Adipose tissue (tissue), 3 donors: ENCODE data around the gene ENTREP1. TPM values are rescaled to one million over a fixed set of nuclear protein-coding genes. Genes with fewer than 3 reads are reported as not detected.
"Not testable (repeated sequence)": the region's sequence is repeated elsewhere in the genome, so short reads cannot be mapped to it uniquely, and the experiment has no call there.

Experiments
- H3K27ac ChIP-seq: one replicate; pipeline ENCODE4 v1.5.1; 2013; ENCODE audit warnings: low read depth, low read length
- WGBS, 3 donors: extraction: QIAGEN DNeasy Blood & Tissue Kit; methylation state at CpG; one replicate each; pipeline ENCODE4 v1.1.7; 2013; 5-methylcytosine and 5-hydroxymethylcytosine counted together
- polyA plus RNA-seq, 3 donors: library from polyadenylated mRNA; stranded (reverse); fragments of 200-250 nt; gene quantifications; one replicate each; pipeline ENCODE4 v1.2.3, GENCODE V29; 2013
- donor health status: healthy with polysubstance abuse.
- donor health status: Bipolar disorder and iron deficiency.
- donor health status: healthy.

ENTREP1 gene
- polyA plus RNA-seq, 3 donors, result 3.2 to 4.3 (median 4.1) TPM

DNA sequence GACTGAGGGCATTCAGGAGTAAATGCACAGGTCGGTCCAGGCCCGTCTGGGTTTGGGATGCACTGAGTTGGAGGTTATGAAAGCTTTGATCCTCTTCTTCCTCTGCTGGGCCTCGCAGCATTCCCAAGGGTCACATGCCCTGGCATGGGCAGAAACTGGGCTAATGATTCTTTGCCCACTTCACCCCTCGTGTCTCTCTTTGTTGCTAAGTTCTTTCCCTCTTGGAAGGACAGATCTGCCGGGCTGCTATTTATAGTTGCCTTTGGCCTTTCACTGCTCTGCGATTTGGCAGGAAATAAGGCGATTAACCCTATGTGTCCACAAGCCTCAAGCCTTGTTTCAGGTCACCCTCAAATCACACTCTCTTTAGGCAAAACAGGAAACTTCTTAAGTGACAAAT, 66.9 kb downstream of the ENTREP1 start:
- 38 to 47% (median 47%) methylated on average over 7 of the region's 7 CpGs for WGBS, 3 donors
- no peak overlapping the region for H3K27ac ChIP-seq

DNA sequence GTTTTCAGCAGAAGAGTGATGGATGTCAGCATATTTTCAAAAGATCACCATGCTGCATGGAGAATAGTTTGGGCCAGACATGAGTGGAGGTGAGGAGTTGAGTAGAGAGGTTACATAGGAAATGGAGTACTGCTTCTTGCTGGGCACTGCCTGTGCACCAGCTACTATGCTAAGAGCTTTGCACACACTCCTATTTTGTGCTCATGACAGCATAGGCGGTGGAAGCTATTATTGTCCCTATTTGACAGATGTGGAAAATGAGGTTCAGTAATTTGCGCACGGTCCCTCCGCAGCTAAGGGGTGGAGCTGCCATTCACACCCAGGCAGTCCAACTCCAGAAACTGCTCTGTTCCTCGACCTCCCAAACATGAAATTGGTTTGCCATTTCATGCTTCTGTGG, 67.8 kb downstream of the ENTREP1 start:
- H3K27ac ChIP-seq, result no peak overlapping the region
- 87 to 94% (median 92%) methylated on average over 5 of the region's 5 CpGs for WGBS, 3 donors

DNA sequence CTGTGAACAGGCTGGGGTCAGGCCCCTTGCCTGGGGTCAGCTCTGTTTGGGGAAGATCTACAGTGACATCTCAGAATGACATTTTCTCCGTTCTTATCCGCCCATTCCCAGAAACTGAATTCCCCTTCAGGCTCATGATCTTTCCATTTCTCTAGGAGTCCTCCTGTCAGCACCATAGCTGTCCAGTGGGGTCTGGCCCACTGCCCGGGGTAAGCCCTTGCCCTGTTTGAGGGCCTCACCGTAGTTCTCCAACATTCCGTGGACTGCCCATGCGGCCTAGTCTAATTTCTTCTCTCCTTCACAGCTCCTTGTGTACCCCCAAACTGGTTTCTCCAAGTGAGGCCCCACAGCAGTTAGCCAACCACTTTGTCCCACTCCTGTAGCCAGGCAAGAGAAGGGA, 68.4 kb downstream of the ENTREP1 start:
- H3K27ac ChIP-seq, result no peak overlapping the region
- 93 to 97% (median 95%) methylated on average over 6 of the region's 6 CpGs for WGBS, 3 donors

DNA sequence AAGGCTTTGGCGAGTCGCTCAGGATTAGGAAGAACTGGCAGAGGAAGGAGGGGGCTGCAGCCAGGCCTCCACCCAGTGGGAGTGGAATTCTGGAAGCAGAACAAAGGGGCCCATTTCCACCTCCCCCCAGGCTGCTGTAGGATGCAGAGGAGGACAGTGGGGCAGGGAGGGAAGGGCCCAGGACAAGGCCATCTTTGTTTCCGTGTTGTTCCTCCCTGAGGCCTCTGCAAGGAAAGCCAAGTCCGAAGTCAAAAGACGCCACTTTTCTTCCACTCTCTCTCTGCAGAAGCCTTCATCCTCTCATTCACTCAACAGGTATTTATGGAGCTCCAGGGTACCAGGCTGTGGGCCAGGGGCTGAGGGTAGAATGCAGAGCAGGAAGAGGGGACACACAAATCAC, 70.7 kb downstream of the ENTREP1 start:
- no peak overlapping the region for H3K27ac ChIP-seq
- WGBS, 3 donors, result 90 to 94% (median 93%) methylated on average over 5 of the region's 5 CpGs

DNA sequence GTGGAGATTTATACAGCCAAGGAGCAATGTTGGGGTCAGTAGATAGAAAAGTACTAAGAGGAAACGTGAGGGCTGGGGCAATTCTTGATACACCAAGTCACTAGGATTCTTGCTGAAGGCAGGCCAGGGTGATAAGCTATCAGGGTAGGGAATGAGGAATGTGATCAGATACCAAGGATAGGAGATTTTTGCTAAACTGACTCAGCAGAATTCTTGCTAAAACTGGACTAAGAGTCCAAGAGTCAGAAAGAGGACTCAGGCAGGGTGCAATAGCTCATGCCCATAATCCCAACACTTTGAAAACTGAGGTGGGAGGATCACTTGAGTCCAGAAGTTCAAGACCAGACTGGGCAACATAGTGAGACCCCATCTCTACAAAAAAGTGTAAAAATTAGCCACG, 71.7 kb downstream of the ENTREP1 start:
- WGBS, 3 donors, result 69 to 91% (median 84%) methylated on average over 2 of the region's 2 CpGs
- H3K27ac ChIP-seq, result no peak overlapping the region

DNA sequence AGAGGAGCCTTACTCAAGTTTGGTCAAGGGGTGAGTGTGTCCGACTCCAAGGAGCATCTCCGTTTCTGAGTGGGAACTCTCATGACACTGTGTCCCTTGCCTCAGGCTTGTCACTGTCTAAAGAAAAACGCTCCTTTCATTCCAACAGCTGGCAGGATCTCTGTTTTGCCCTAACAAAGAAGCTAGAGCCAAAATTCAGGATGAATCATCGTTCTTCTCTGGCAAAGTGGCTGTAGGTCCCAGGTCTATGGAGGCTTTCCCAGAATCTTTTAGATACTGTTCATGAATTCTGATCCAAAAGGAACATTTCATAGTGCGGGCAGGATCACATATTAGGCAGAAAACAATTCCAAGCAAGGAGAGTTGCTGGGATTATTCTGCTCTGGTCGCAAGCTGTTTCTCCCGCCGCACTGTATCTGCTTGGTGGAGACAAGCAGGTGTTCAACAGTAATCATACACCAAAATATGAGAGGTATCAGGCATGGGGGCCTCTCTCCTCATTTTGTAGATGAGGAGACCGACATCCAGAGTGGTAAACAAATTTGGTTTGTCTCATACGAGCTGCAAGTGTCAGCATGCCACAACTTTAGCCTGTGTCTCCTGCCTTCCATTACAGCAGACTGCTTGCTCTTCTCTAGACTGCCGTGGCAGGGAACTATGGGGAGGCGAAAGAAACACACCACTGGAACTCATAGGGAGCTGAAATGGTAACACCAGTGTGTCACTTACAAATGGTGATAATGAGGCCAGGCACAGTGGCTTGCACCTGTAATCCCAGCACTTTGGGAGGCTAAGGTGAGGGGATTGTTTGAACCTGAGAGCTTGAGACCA, 72.6 kb downstream of the ENTREP1 start:
- WGBS, 3 donors, result 62 to 73% (median 62%) methylated on average over 12 of the region's 12 CpGs
- no peak overlapping the region for H3K27ac ChIP-seq

DNA sequence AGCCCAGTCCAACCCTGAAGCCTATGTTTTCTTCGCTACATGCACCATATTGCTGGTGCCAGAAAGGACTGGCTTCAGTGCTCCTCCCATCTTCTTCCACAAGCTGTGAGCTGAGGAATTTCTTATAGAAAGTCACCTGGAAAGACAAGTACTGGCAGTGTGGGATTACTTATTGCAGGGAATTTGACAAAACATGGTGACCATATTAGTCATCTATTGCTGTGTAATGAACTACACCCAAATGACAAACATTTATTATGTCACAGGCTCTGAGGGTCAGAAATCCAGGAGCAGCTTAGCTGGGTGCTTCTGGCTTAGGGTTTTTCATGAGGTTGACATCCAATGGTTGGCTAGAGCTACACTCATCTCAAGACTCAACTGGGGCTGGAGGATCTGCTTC, 75.5 kb downstream of the ENTREP1 start:
- WGBS, 3 donors, result 83 to 96% (median 89%) methylated on average over 1 of the region's 1 CpG
- no peak overlapping the region for H3K27ac ChIP-seq

DNA sequence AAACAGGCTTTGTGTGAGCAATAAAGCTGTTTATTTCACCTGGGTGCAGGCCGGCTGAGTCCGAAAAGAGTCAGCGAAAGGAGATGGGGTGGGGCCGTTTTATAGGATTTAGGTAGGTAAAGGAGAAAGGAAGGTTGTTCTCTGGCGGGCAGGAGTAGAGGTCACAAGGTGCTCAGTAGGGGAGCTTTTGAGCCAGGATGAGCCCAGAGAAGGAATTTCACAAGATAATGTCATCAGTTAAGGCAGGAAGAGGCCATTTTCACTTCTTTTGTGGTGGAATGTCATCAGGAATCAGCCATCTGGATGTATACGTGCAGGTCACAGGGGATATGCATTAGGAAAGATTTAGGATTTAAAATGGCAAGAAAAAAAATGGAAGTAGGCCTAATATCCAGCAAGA, 84.9 kb downstream of the ENTREP1 start:
- not testable (repeated sequence) for H3K27ac ChIP-seq
- WGBS, 3 donors, result 83 to 87% (median 86%) methylated on average over 6 of the region's 6 CpGs

DNA sequence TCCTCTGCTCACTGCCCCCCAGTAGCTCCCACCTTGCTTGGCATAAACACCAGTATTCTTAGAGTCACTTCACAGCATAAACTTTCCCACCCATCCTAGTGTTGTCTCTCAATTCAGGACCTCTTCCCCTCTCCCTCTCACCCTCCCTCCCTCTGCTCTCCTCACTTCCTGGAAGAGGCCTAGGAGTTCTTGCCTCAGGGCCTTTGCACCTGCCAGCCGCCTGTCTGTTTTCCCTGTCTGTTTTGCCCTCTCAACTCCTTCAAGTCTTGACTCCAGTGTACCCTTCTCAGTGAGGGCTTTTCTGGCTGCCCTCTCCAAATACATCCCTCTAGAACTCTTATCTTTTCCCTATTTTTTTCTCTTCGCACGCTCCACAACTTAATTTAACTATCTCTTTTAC, 86.2 kb downstream of the ENTREP1 start:
- WGBS, 3 donors, result 96 to 97% (median 96%) methylated on average over 3 of the region's 3 CpGs
- no peak overlapping the region for H3K27ac ChIP-seq

DNA sequence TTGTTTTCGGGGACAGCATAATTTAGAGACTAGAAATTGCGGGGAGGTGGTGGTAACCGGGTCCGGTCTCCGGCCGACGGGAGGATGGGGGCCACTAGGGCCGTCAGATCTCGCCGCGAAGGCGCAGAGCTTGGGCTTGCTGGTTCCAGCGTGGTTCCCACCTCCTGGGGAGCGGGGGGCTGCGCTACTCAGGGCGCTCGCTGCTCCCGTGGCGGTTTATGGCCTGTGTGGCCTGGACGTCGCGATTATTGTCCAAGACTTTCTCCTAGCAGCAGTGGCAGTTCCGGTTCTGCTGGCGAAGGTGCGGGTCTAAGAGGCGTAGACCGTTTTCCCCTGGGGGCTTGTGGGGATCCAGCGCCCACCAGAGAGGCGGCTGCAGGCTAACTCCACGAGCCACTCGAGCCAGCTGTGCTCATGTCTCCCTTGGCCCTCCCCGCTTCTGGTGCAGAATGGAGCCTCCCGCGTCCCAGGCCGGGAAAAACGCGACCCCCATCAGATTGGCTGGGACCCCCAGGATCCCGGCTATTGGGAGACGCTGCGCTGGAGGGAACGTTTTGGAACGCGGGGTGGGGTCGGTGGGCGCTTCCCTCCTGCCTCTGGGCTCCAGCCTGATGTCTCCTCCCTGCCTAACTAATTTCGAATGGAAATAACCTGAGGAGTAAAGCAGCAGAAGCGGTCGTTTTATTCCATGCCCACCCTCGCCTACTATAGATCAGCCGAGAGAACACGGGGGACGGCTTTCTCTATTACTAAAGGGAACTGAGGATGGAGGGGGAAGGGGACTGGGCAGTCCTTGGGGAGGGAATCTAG, 87.1 kb downstream of the ENTREP1 start:
- 59 to 68% (median 61%) methylated on average over 52 of the region's 52 CpGs for WGBS, 3 donors
- H3K27ac ChIP-seq, result no peak overlapping the region

DNA sequence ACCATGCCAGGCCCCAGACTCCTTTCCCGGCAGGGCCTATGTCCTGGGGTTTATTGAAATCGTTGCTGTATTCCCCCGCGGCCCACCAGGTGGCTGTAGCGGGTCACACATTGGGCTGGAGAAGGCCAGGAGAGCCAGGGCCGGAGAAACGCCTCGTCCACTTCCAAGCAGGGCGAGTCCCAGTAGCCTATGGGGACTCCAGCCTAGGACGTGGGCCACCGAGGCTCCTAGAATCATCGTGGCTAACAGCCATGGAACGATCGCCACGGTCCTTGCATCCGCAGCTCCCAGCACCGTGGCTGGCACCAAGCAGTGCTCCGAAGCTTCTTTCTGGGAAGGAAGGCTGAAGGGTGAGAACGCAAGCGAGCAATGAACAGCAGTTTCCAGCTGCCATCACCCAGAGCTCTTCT, 87.7 kb downstream of the ENTREP1 start:
- no peak overlapping the region for H3K27ac ChIP-seq
- WGBS, 3 donors, result 28 to 35% (median 34%) methylated on average over 19 to 20 of the region's 20 CpGs

DNA sequence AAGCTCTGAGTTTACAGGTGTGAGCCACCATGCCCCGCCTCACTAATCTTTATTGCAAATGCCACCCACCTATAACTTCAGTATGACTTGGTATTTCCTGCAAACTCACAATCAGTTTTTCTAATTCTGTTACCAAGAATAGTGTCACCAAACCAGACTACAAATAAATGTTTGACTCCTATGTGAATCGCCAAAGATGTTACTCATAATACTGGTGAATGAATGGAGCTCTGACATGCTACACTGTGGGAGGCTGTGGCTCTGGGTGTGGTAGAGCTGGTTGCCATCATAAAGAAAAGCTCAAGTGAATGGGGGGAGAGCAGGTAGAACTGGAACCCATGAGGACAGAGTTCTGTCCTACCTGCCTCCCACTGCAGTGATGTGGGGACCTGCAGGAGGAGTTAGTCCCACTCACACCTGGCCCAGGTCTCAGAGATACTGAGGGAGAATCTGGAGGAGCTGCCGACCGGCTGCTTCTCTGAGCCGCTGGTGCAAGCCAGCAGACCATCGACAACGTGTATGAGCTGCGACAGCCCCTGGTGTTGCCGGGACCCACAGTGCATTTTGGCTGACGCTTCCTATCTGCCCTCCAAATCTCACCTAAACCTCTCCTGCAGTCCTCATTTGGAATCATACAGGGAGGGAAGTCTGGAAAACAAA, 95.7 kb downstream of the ENTREP1 start:
- 73 to 91% (median 86%) methylated on average over 10 of the region's 10 CpGs for WGBS, 3 donors
- no peak overlapping the region for H3K27ac ChIP-seq

DNA sequence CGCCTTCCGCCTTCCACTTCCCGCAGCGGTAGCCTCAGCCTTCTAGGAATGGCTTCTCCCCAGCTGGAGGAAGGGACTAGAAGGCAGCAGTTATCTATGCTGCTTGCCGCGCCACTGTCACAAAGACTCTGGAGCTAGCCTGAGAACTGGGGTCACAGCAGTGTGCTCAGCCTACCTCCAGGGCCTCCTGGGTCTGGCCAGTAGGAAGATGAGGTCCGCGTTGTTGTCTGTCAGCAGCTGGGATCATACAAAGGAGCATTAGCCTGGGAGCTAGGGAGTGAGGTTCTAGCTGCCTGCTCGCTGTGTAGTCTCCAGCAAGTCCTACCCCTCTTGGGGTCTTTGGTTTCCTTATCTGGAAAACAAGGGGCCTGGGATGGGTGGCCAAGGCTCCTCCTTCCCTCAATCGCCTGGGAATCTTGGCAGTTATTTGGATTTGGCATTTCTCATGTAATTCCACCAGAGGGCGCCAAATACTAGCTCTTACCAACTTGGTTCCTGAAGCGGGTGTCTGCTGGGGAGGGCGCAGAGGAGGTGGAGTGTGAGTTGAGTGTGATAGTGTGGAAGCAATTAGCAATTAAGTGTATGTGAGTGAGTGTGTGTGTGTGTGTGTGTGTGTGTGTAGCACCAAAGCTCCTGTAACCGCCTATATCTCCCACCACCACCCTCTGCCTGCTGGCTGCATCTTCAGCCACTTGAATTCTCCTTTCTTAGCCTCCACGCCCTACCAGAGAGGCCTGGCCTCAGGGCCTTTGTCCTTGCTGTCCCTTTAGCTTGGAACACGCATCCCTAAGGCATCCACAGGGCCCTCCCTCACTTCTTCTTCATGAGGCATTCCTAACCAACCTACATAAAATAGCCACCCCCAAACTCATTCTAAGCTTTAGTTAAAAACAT, 97.1 kb downstream of the ENTREP1 start:
- WGBS, 3 donors, result 53 to 58% (median 57%) methylated on average over 16 of the region's 16 CpGs
- no peak overlapping the region for H3K27ac ChIP-seq

DNA sequence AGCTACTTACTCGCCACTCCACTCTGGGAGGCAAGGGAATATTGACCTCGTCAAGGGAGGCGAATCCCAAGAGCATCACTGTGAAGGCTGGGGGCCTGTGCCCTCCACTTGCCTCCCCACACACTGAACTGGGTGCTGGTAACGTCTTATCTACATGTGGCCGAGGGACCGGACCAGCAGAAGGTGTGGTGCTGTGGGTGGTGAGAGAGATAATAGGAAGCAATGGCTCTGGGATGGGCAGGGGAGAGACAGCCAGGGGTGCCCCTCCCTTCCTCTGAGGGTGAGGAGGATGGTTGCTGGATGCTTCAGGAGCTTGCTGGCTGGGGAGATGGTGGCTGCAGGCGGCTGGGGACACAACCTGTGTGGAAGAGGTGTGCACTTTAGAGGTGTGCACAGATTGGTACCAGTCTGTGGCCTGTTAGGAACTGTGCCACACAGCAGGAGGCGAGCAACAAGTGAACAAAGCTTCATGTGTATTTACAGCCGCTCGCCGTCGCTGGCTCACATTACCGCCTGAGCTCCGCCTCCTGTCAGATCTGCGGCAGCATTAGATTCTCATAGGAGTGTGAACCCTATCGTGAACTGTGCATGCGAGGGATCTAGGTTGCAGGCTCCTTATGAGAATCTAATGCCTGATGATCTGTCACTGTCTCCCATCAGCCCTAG, 100.3 kb downstream of the ENTREP1 start:
- 87 to 88% (median 88%) methylated on average over 17 of the region's 17 CpGs for WGBS, 3 donors
- H3K27ac ChIP-seq, result no peak overlapping the region

DNA sequence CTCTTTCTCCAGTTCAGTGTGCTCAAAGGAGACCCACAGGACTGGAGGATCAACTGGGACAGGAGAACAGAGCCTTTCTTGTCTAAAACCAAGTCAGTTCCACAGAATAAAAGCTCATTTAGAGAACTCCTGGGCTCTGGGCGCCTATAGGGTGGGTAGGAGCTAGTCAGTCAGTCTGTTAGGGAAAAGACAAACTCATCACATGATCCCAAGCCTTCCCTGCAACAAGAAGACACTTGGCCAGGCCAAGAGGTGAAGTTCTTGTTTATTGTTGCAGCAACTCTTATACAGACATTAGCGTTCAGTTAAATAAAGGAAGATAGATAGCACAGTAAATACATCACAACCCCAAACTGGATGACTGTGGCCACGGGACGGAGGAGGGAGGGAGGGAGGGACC, 102.3 kb downstream of the ENTREP1 start:
- no peak overlapping the region for H3K27ac ChIP-seq
- 80 to 83% (median 80%) methylated on average over 4 of the region's 4 CpGs for WGBS, 3 donors

DNA sequence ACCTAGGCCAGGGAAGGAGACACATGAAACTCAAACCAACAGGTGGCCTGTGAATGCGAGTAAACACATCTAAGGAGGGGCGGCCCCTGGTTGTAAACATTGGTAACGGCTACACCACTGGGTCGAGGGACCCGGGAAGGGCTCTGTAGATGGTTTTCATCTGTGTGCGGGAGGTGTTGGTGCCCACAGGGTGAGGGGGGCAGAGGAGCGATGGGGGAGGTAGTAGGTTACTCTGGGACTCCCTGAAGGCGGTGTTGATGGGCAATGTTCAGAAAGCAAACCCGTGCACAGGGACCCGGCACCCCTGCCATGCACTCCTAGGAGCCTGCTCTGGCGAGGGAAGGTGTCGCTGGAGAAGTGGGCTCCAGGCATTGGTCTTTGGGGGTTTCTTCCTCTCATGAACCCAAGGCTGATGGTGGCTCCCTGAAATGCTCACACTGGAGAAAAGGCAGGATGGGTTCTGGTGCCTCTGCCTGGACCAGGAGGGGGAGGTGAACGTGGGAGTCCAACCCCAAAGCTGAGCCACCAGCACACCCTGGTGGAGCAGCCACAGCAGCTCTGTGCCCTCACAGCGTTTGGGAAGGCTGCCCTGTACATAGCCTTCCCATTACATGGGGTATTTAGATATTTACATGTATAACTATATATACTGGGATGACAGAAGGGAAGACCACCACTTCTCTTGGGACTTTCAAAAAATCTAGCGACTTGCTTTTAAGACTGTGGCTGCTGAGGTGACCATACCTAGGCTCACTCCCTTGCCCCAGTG, 103.2 kb downstream of the ENTREP1 start:
- H3K27ac ChIP-seq, result no peak overlapping the region
- WGBS, 3 donors, result 84 to 94% (median 92%) methylated on average over 15 of the region's 15 CpGs

DNA sequence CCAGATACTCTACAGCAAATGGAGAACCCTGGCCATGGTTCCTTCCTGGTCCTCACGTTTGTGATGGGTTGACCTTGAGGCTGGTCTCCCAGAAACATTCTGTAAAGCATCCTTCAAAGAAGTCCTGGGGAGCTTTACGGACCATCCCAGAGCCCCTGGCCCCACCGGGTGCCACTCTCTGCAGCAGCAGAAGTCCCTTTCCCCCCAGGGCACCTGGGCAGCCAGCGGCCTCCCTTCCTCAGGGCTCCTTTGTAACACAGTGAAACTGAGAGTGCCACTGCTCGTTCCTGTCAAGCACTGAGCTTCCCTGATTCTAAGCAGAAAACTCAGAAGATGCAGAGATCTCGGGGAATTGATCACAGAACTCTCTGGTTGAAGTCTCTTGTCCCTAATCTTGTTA, 104.3 kb downstream of the ENTREP1 start:
- WGBS, 3 donors, result 72 to 85% (median 79%) methylated on average over 6 of the region's 6 CpGs

More for the DNA sequence above, 104.3 kb downstream of the ENTREP1 start:
- no peak overlapping the region for H3K27ac ChIP-seq
